ENCODE data around the gene EXOC3L1. TPM values are rescaled to one million over a fixed set of nuclear protein-coding genes. Genes with fewer than 3 reads are reported as not detected.

The EXOC3L1 gene
- total and polyA plus RNA-seq, 2 of the 13 experiments (the other 11 are each of a cell fraction or from before 2014, with no cell fraction given), result 0.12 TPM; not detected in 1

DNA sequence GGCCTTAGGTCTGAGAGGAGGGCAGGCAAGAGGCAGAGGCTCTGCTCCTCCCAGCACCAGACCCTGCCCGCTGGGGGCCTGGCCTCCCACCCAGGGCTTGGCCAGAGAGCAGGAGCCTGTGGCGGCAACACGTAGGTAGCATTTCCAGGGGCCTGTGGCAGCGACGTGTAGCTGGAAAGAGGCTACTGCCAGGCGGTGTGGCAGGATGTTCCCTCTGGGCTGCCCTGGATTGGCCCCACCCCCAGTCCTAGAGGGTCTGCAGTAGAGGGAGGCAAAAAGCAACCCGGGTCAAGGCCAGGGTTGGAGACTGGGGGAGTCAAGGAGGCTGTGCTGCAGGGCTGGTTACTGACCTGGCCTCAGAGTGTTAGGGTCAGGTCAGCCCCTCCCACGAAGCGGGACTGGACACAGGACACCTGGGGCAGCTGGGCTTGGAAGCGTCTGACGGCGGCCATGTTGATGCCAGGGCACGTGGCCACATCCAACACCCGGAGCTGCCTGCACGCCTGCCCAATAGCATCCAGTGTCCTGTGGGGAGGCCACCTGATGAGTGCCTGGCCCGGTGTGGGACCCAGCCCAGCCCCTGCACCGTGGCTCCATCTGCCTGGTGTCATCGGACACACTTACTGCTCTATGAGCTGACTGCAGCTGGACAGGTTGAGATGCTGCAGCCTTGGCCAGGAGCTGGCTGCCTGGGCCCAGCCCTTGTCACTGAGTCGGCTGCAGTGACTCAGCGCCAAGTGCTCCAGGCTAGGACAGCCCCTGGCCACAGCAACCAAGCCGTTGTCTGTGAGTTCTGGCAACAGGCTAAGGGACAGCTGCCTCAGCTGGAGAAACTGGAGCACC is 17.5 kb upstream of the EXOC3L1 start (continued):
- TF ChIP-seq, protein P1, sequence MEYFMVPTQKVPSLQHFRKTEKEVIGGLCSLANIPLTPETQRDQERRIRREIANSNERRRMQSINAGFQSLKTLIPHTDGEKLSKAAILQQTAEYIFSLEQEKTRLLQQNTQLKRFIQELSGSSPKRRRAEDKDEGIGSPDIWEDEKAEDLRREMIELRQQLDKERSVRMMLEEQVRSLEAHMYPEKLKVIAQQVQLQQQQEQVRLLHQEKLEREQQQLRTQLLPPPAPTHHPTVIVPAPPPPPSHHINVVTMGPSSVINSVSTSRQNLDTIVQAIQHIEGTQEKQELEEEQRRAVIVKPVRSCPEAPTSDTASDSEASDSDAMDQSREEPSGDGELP (IDR thresholded peaks at IDR 0.05; ENCODE audit: borderline replicate concordance, low read depth), result no peak
- TF ChIP-seq NFKBIZ (CRISPR knock-in tag; IDR thresholded peaks at IDR 0.05), result no peak
- TF ChIP-seq ZNF557 (CRISPR knock-in tag; IDR thresholded peaks at IDR 0.05), result no peak
- TF ChIP-seq KLF16 (CRISPR knock-in tag; IDR thresholded peaks at IDR 0.05), result no peak
- TF ChIP-seq ZKSCAN8 (CRISPR knock-in tag; IDR thresholded peaks at IDR 0.05; ENCODE audit: borderline replicate concordance), result no peak
- no peak for TF ChIP-seq SIN3A (IDR thresholded peaks at IDR 0.05; ENCODE audit: borderline replicate concordance, low read depth, low read length)
- no peak for TF ChIP-seq MLLT10 (CRISPR knock-in tag; IDR thresholded peaks at IDR 0.05)
- no peak for TF ChIP-seq DNMT1 (CRISPR knock-in tag; IDR thresholded peaks at IDR 0.05)
- no peak for TF ChIP-seq HNRNPUL1 (IDR thresholded peaks at IDR 0.05; ENCODE audit: low read depth, low read length)
- peak in 1 of 2 experiments; percentile 49; a peak in 2 of 4 replicates for TF ChIP-seq POLR2A (IDR thresholded peaks at IDR 0.05; ENCODE audit: insufficient read depth in 1 of 2, low read depth in 2 of 2, low read length in 2 of 2)
- TF ChIP-seq KLF13 (CRISPR knock-in tag; IDR thresholded peaks at IDR 0.05), result no peak; the same call in 1 of the 2 replicates
- 0 out of 2 replicates have a peak, but pooled peaks have one; percentile 17 for TF ChIP-seq YEATS4 (CRISPR knock-in tag; IDR thresholded peaks at IDR 0.05; ENCODE audit: borderline replicate concordance)
- no peak for TF ChIP-seq ZSCAN12 (CRISPR knock-in tag; IDR thresholded peaks at IDR 0.05)
- TF ChIP-seq ZFP36L2 (CRISPR knock-in tag; IDR thresholded peaks at IDR 0.05), result no peak
- TF ChIP-seq, protein P2, sequence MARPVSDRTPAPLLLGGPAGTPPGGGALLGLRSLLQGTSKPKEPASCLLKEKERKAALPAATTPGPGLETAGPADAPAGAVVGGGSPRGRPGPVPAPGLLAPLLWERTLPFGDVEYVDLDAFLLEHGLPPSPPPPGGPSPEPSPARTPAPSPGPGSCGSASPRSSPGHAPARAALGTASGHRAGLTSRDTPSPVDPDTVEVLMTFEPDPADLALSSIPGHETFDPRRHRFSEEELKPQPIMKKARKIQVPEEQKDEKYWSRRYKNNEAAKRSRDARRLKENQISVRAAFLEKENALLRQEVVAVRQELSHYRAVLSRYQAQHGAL (CRISPR knock-in tag; IDR thresholded peaks at IDR 0.05; ENCODE audit: not compliant biosample characterization), result no peak
- TF ChIP-seq, protein P3, sequence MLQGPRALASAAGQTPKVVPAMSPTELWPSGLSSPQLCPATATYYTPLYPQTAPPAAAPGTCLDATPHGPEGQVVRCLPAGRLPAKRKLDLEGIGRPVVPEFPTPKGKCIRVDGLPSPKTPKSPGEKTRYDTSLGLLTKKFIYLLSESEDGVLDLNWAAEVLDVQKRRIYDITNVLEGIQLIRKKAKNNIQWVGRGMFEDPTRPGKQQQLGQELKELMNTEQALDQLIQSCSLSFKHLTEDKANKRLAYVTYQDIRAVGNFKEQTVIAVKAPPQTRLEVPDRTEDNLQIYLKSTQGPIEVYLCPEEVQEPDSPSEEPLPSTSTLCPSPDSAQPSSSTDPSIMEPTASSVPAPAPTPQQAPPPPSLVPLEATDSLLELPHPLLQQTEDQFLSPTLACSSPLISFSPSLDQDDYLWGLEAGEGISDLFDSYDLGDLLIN (CRISPR knock-in tag; IDR thresholded peaks at IDR 0.05; ENCODE audit: borderline replicate concordance), result no peak
- TF ChIP-seq, protein P4, sequence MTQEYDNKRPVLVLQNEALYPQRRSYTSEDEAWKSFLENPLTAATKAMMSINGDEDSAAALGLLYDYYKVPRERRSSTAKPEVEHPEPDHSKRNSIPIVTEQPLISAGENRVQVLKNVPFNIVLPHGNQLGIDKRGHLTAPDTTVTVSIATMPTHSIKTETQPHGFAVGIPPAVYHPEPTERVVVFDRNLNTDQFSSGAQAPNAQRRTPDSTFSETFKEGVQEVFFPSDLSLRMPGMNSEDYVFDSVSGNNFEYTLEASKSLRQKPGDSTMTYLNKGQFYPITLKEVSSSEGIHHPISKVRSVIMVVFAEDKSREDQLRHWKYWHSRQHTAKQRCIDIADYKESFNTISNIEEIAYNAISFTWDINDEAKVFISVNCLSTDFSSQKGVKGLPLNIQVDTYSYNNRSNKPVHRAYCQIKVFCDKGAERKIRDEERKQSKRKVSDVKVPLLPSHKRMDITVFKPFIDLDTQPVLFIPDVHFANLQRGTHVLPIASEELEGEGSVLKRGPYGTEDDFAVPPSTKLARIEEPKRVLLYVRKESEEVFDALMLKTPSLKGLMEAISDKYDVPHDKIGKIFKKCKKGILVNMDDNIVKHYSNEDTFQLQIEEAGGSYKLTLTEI (CRISPR knock-in tag; conservative IDR thresholded peaks at IDR 0.05), result no peak
- no peak for TF ChIP-seq SYNCRIP (IDR thresholded peaks at IDR 0.05; ENCODE audit: insufficient read depth, low read depth, low read length)
- no peak for TF ChIP-seq ZNF260 (CRISPR knock-in tag; IDR thresholded peaks at IDR 0.05; ENCODE audit: borderline replicate concordance, low read depth)
- peak; percentile 77 for TF ChIP-seq YY1 (IDR thresholded peaks at IDR 0.05; ENCODE audit: insufficient read depth, insufficient replicate concordance, low read depth, low read length)
- TF ChIP-seq ZNF629 (CRISPR knock-in tag; conservative IDR thresholded peaks at IDR 0.05), result no peak
- TF ChIP-seq ARNTL (CRISPR knock-in tag; IDR thresholded peaks at IDR 0.05), result no peak
- no peak for TF ChIP-seq RARG (CRISPR knock-in tag; IDR thresholded peaks at IDR 0.05; ENCODE audit: low read depth)
- TF ChIP-seq, protein P5, sequence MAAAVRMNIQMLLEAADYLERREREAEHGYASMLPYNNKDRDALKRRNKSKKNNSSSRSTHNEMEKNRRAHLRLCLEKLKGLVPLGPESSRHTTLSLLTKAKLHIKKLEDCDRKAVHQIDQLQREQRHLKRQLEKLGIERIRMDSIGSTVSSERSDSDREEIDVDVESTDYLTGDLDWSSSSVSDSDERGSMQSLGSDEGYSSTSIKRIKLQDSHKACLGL (CRISPR knock-in tag; IDR thresholded peaks at IDR 0.05), result peak; percentile 19; the same call in 1 of the 2 replicates

Data from HepG2 (cell line).